Endodermal cell (in vitro differentiated cells): ENCODE results near the gene ROBO1. TPM values are rescaled to one million over a fixed set of nuclear protein-coding genes. Genes with fewer than 3 reads are reported as not detected.

Experiments used
- DNase-seq: peaks from one replicate; pipeline ENCODE4 v3.0.0-alpha.2; 2017
- H3K27ac ChIP-seq: 2 replicates; pipeline ENCODE4 v1.5.1; 2013; ENCODE audit warnings: mild to moderate bottlenecking, low read depth, low read length, moderate library complexity
- H3K27me3 ChIP-seq: 2 replicates; pipeline ENCODE4 v1.6.1; 2013; ENCODE audit warnings: mild to moderate bottlenecking, low read length, moderate library complexity; ENCODE audit not compliant: insufficient read depth, control insufficient read depth, poor library complexity, severe bottlenecking
- H3K36me3 ChIP-seq: 2 replicates; pipeline ENCODE4 v1.7.0; 2013; ENCODE audit warnings: mild to moderate bottlenecking, low read length, moderate library complexity; ENCODE audit not compliant: control insufficient read depth, insufficient read depth
- H3K4me1 ChIP-seq: one replicate; pipeline ENCODE4 v1.7.0; 2013; ENCODE audit warnings: low read length; ENCODE audit not compliant: control insufficient read depth, insufficient read depth
- H3K4me3 ChIP-seq: 2 replicates; pipeline ENCODE4 v1.5.1; 2013; ENCODE audit warnings: mild to moderate bottlenecking, low read length, moderate library complexity
- H3K9ac ChIP-seq: 2 replicates; pipeline ENCODE4 v1.6.1; 2013; ENCODE audit warnings: mild to moderate bottlenecking, low read length, moderate library complexity; ENCODE audit not compliant: poor library complexity, severe bottlenecking; ENCODE audit errors: extremely low read depth
- H3K9me3 ChIP-seq: 2 replicates; pipeline ENCODE4 v1.6.1; 2013; ENCODE audit warnings: mild to moderate bottlenecking, low read length, moderate library complexity; ENCODE audit not compliant: control insufficient read depth
- H3K27ac Mint-ChIP-seq: 2 replicates; pipeline ENCODE4 v1.8.0; 2020; ENCODE audit warnings: mixed read lengths
- H3K27me3 Mint-ChIP-seq: 2 replicates; pipeline ENCODE4 v1.8.0; 2021; ENCODE audit warnings: mild to moderate bottlenecking, mixed read lengths; ENCODE audit not compliant: insufficient read depth
- H3K36me3 Mint-ChIP-seq: 2 replicates; pipeline ENCODE4 v1.8.0; 2020; ENCODE audit warnings: low read depth, mixed read lengths
- H3K4me1 Mint-ChIP-seq: 2 replicates; pipeline ENCODE4 v1.8.0; 2020; ENCODE audit warnings: mixed read lengths
- H3K4me3 Mint-ChIP-seq: 2 replicates; pipeline ENCODE4 v1.8.0; 2020; ENCODE audit warnings: mild to moderate bottlenecking, moderate library complexity, mixed read lengths
- H3K9me3 Mint-ChIP-seq: 2 replicates; pipeline ENCODE4 v1.8.0; 2020; ENCODE audit warnings: mild to moderate bottlenecking, mixed read lengths
- WGBS, 2 experiments: methylation state at CpG; one replicate each; pipeline versions ENCODE4 v1.1.5 to v1.1.7; 2013; ENCODE audit warnings: missing lambda C conversion rate in 2 of 2, mixed read lengths in 1 of 2; ENCODE audit not compliant: insufficient coverage in 1 of 2, insufficient read length in 1 of 2; 5-methylcytosine and 5-hydroxymethylcytosine counted together
- total RNA-seq, 2 donors: library from RNA; stranded (reverse); fragmentation: NEBNext Ultra II Directional in 1 of 2; extraction: Animal tissue kit (Norgen Biotek cat#: 25700) in 1 of 2; gene quantifications; 2 replicates in 1 of 2; 3 replicates in 1 of 2; pipeline ENCODE4 v1.2.1, GENCODE V29; 2021
- TF ChIP-seq, protein P1 (sequence below): fragments of 200-600 bp; sonication (generic); conservative IDR thresholded peaks from 2 replicates; pipeline ENCODE4 v1.5.0; 2021; ENCODE audit warnings: antibody characterized with exemption, mild to moderate bottlenecking

The ROBO1 gene
- total RNA-seq, 2 donors from 2014 or later = 74.8 to 75.9 TPM

- H3K9ac ChIP-seq = no peak overlapping the region
- Mint-ChIP-seq H3K4me3 (no peak overlapping the region), H3K36me3 (peaks cover 31% of the 10 kb centered on the region), H3K9me3 (no peaks in the 10 kb centered on the region), H3K27me3 (no peaks in the 10 kb centered on the region), H3K27ac (no peak overlapping the region), H3K4me1 (peaks cover 14% of the 10 kb centered on the region)
- H3K4me1 ChIP-seq = no peaks in the 10 kb centered on the region
- no peak for DNase-seq
- TF ChIP-seq, protein P1, sequence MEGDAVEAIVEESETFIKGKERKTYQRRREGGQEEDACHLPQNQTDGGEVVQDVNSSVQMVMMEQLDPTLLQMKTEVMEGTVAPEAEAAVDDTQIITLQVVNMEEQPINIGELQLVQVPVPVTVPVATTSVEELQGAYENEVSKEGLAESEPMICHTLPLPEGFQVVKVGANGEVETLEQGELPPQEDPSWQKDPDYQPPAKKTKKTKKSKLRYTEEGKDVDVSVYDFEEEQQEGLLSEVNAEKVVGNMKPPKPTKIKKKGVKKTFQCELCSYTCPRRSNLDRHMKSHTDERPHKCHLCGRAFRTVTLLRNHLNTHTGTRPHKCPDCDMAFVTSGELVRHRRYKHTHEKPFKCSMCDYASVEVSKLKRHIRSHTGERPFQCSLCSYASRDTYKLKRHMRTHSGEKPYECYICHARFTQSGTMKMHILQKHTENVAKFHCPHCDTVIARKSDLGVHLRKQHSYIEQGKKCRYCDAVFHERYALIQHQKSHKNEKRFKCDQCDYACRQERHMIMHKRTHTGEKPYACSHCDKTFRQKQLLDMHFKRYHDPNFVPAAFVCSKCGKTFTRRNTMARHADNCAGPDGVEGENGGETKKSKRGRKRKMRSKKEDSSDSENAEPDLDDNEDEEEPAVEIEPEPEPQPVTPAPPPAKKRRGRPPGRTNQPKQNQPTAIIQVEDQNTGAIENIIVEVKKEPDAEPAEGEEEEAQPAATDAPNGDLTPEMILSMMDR = no peak
- H3K36me3 ChIP-seq = peaks cover 8% of the 10 kb centered on the region
- WGBS, 2 experiments = 96 to 97% methylated on average over 4 to 6 of the region's 7 CpGs
- H3K27ac ChIP-seq = no peak overlapping the region
- no peaks in the 10 kb centered on the region for H3K9me3 ChIP-seq
- H3K27me3 ChIP-seq = no peaks in the 10 kb centered on the region
- no peak overlapping the region for H3K4me3 ChIP-seq
Measured at GRCh38 chr3:78606756-78607155, 1161.0 kb downstream of the ROBO1 start.

GRCh38 chr3:78605178-78605577 lies 1162.6 kb downstream of the ROBO1 start:
- Histone ChIP-seq H3K4me3 (no peak overlapping the region), H3K9ac (no peak overlapping the region), H3K9me3 (no peaks in the 10 kb centered on the region), H3K27me3 (no peaks in the 10 kb centered on the region), H3K27ac (no peak overlapping the region), H3K4me1 (no peaks in the 10 kb centered on the region), H3K36me3 (peaks cover 8% of the 10 kb centered on the region)
- Mint-ChIP-seq H3K9me3 (no peaks in the 10 kb centered on the region), H3K36me3 (peaks cover 24% of the 10 kb centered on the region), H3K27me3 (no peaks in the 10 kb centered on the region), H3K4me1 (peaks cover 14% of the 10 kb centered on the region), H3K4me3 (no peak overlapping the region), H3K27ac (no peak overlapping the region)
- TF ChIP-seq, protein P1 = no peak
- no peak for DNase-seq
- 100% methylated on average over 1 of the region's 2 CpGs for WGBS, 2 experiments

GRCh38 chr3:78604341-78604740 lies 1163.5 kb downstream of the ROBO1 start:
- TF ChIP-seq, protein P1 = no peak
- H3K27me3 ChIP-seq = no peaks in the 10 kb centered on the region
- H3K36me3 Mint-ChIP-seq = peaks cover 24% of the 10 kb centered on the region
- H3K9me3 ChIP-seq = no peaks in the 10 kb centered on the region
- peaks cover 14% of the 10 kb centered on the region for H3K4me1 Mint-ChIP-seq
- no peaks in the 10 kb centered on the region for H3K9me3 Mint-ChIP-seq
- no peak overlapping the region for H3K9ac ChIP-seq
- no peaks in the 10 kb centered on the region for H3K27me3 Mint-ChIP-seq
- H3K36me3 ChIP-seq = peaks cover 8% of the 10 kb centered on the region
- H3K27ac ChIP-seq = no peak overlapping the region
- no peak for DNase-seq
- no peak overlapping the region for H3K4me3 Mint-ChIP-seq
- no peaks in the 10 kb centered on the region for H3K4me1 ChIP-seq
- WGBS, 2 experiments = 96% methylated on average over 3 of the region's 3 CpGs; no CpG with 5 or more reads in 1 of the 2 experiments
- peak overlapping the region; percentile 3 for H3K27ac Mint-ChIP-seq
- no peak overlapping the region for H3K4me3 ChIP-seq
